Posterior cingulate gyrus (tissue), 11 donors: Measurements from ENCODE around the gene FOXN3.
"Not testable (repeated sequence)": the region's sequence is repeated elsewhere in the genome, so short reads cannot be mapped to it uniquely, and the experiment has no call there.

Experiments used
- DNase-seq, 10 donors: peaks; one replicate each; pipeline versions ENCODE4 v3.0.0 to v3.0.0-alpha.2; 2020 to 2021; ENCODE audit warnings: mixed read lengths in 3 of 10
- intact Hi-C: fragments of 100-400 bp; cut with DNase I; formaldehyde crosslinking; loops from one replicate; pipeline ENCODE4 v1.15.1; 2023

Gene FOXN3

DNA sequence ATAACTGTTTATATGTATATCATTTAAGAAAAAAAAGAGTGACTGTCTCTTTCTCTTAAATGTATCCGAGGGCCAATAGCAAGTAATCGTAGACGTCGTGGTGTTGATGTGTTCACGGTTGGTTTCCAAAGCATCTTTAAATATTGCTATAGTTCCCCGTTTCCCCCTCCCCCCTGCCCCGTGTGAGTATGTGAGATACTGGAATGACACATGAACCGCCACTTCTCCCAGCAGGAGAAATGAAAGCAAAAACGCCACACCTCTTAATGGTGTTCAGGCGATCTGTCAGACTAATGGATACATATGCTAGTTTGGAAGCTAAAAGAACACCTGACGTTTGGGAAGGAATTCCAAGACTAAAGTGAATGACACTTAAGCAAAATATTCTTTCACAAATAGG is 258.3 kb downstream of the FOXN3 start:
- DNase-seq: no peak
- intact Hi-C loops: no loop called here

- intact Hi-C loops: not testable (repeated sequence)
- DNase-seq: peak in 1 of 10 donors; percentile 66
Observed at GRCh38 chr14:89158104-89158503, 258.9 kb downstream of the FOXN3 start.

- intact Hi-C loops: no loop called here
- no peak for DNase-seq
Observed at GRCh38 chr14:89155491-89155890, 261.5 kb downstream of the FOXN3 start.

DNA sequence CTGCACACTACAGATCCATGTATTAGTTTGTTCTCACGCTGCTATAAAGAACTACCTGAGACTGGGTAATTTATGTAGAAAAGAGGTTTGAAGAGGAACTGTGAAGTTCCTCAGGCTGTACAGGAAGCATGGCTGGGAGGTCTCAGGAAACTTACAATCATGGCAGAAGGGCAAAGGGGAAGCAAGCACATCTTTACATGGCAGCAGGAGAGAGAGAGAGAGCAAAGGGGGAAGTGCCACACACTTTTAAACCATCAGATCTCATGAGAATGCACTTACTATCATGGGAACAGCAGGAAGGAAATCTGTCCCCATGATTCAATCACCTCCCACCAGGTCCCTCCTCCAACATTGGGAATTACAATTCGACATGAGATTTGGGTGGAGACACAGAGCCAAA is 265.3 kb downstream of the FOXN3 start:
- intact Hi-C loops, DNase-seq: not testable (repeated sequence)

DNA sequence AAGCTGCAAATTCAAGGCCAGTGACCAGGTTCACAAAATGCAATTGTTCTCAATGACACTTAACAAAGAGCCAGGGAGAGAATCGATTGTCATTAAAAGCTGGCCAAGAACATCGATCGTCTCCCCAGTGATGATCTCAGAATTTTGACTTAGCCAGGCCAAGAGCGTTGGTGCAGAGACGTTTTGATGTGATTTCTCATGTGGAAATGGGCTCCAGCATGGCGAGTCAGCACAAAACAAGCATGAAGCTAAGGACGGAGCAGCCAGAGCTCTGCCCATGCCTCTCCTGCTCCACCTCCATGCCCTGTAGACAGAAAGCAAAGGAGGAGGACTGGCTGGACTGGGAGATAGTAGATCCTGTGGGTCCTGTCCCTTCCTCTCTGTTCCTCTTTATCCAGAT is 270.8 kb downstream of the FOXN3 start:
- DNase-seq: no peak

DNA sequence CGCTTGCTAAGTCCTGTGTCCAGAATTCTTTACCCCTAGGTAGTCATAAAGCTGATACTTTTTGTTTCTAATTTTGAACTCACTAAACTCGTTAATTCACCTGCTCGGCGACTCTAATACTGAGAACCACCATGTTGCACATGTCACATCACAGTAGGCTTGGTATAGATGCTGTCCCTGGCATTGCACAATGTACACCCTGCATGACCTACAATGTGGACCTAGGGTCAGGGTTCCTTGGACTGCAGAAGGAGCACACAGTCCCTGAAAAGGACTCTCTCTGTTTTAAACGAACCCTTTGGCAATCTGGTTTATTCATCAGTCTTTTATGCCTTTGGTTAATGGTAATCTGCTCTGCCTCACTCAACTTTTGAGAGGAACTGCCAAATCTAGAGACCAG is 272.4 kb downstream of the FOXN3 start:
- intact Hi-C loops: no loop called here

More for the DNA sequence above, 270.8 kb downstream of the FOXN3 start:
- intact Hi-C loops: no loop called here

GRCh38 chr14:89144066-89144465 is 273.0 kb downstream of the FOXN3 start:
- no peak for DNase-seq
- intact Hi-C loops: no loop called here

More for the DNA sequence above, 272.4 kb downstream of the FOXN3 start:
- DNase-seq: no peak

DNA sequence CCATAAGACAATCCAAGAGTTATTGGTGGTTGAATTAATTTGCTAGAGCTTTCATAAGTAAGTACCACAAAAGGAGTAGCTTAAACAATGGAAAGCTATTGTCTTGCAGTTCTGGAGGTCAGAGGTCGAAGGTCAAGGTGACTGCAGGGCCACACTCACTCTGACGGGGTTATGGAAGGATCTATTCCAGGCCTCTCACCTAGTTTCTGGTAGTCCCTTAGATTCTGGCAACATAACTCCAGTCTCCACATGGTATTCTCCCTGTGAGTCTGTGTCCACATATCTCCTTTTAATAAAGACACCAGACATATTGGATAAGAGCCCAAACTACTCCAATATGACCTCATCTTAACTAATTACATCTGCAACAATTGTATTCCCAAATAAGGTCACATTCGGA is 273.4 kb downstream of the FOXN3 start:
- intact Hi-C loops: no loop called here

DNA sequence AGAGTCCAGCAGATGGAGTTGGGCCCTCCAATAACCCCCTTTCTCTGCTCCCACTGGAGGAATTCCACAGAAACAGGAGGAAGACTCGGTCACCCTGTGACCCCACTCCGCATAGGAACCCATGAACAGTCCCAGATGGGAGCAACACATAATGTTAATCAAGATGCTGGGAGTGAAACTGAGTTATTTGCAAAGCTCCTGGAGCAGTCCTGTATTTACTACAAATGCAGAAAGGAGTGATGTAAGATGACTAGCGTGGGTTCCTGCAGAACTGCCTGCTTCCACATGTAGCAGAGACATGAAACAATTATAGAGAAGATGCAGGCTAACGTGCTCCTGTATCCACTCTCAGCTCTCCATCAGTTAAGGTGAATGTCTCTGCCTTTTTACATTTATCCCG is 274.7 kb downstream of the FOXN3 start:
- no peak for DNase-seq
- intact Hi-C loops: no loop called here

More for the DNA sequence above, 273.4 kb downstream of the FOXN3 start:
- no peak for DNase-seq

DNA sequence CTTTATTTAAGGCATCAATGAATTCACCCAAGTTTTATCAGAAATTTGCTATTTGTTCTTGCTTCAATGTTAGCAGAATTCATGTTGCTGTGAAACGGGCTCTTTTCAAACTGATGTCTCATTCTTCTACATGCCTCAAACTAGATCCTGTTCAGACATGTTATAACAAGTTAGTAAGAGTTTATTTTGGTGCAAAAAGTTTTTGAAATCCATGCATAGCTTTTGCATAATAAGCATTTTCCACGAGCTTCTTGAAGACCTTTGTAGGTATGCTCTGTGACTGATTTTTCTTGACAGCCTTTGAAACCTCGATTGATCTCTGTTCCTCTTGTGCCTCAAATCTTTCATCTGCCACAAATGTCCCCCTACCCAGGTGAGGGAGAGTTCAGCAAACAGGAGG is 275.2 kb downstream of the FOXN3 start:
- DNase-seq: no peak
- intact Hi-C loops: no loop called here

- DNase-seq: no peak
- intact Hi-C loops: no loop called here
Observed at GRCh38 chr14:89140326-89140725, 276.7 kb downstream of the FOXN3 start.

DNA sequence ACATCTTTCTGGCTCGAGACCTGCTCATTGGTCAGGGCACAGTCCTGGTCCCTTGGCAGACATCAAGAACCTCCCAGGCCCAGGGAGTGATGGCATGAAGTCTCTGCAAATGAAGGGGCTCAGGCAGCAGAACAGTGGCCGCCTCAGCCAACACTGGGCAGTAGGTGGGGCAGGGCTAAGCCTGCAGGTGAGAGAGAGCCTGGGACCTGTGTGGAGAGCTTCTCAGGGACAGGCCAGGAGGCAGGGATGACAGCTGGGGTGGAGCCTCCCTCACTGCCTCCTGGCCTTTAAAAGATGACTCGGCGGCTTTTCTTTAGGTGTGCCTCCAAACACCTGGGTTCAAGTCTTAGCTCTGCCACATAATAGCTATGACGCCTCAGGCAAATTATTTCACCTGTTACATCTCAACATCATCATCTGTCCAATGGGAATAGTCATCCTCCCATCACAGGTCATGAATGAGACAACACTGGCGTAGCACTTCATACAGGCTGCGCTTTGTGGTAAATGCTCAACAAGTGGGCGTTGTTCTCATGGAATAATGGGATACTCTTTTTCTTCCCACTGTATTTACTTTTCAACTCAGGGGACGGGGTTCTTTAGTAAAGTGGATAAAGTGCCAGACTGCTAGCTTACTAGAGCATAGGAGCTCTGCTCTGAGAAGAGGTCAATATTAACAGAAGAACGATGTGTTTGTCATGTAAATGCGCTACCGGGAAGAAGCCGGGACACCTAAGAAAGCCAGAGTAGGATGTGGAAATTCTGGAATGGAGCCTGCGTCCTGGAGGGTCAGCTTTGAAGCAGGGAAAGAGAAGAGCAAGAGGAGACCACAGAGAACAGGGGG is 277.4 kb downstream of the FOXN3 start:
- intact Hi-C loops: no loop called here

DNA sequence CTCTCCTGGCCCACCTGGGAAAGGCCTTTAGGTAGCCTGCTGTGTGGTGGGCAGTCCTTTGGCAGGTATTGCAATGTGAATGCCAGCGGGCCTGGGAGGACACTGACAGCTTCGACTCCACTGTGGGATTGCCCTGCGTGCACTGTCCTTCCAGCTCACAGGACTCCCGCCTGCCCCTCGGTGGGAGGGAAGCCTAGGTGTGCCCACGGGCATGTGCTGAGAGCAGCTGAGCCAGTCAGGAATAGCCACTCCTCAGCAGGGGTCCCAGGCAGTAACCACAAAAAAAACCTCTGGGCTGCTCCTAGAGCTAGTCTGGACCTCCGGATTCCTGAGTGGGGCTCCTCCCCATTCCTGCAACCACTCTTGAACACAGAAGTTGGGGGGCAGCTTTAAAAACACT is 278.2 kb downstream of the FOXN3 start:
- intact Hi-C loops: no loop called here
- no peak for DNase-seq

More for the DNA sequence above, 277.4 kb downstream of the FOXN3 start:
- DNase-seq: no peak

DNA sequence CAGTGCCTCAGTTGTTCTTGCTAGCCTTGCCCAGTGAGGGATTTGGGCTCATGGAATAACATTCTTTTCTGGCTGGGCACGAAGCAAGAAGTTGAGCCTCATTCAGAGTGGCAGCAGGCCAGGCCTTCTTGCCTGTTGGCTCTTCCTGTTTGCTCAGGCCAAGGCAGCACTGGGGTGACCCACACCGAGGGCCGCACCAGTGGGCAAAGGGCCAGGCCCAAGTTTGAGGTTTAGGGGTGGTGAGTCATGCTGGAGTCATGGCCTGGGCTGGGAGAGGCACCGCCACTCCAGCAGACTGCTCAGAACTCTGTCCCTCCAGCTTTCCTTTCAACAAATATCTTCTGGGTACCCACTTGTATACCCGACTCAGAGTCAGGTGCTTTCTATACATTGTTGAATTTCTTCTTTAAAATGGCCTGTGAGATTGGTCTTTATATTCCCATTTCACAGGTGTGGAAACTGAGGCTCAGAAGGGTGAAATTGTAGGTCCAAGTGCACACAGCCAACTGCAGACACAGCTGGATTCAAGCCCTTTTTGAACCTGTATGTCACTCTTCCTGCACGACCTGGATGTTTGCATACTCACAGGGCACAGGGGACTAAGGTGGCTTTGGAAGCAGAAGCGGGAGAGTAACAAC is 279.4 kb downstream of the FOXN3 start:
- intact Hi-C loops: no loop called here
- peak in 1 of 10 donors; percentile 86 for DNase-seq

DNA sequence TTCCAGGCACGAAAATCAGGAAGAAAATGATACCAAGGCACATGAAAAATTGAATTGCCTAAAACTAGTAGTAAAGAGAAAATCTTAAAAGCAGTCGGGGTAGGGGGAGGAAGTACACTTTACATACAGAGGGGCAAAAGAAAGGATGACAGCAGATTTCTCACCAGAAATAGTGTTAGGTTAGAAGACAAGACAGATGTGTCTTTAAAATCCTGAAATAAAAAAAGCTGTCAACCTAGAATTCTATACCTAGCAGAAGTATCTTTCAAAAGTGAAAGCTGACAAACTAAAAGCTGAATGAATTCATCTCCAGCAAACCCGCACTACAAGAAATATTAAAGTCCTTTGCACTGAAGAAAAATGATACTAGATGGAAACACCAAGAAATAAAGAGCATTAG is 280.4 kb downstream of the FOXN3 start:
- intact Hi-C loops: no loop called here
- no peak for DNase-seq

- intact Hi-C loops: no loop called here
- no peak for DNase-seq
Observed at GRCh38 chr14:89134640-89135039, 282.4 kb downstream of the FOXN3 start.

- DNase-seq: no peak
- intact Hi-C loops: no loop called here
Observed at GRCh38 chr14:89131004-89131750, 285.9 kb downstream of the FOXN3 start.

DNA sequence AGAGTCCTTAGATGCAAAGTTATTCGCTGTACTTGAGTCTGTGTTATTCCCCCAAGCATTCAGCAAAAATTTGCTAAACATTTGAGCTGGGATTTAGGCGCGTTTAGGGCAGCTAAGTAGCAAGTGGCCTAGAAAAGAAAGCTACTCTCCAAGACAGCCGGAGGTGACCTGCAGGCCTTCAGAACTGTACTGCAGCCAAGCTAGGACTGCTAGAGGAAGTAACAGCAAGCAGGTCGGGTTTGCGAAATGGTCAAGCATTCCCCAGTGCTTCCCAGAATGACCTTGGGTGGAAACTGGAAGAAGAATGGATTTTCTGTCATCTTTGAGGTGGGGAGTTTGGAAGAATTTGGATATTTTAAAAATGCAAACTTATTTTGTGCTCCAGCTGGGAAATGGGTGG is 287.5 kb downstream of the FOXN3 start:
- no peak for DNase-seq
- intact Hi-C loops: no loop called here

DNA sequence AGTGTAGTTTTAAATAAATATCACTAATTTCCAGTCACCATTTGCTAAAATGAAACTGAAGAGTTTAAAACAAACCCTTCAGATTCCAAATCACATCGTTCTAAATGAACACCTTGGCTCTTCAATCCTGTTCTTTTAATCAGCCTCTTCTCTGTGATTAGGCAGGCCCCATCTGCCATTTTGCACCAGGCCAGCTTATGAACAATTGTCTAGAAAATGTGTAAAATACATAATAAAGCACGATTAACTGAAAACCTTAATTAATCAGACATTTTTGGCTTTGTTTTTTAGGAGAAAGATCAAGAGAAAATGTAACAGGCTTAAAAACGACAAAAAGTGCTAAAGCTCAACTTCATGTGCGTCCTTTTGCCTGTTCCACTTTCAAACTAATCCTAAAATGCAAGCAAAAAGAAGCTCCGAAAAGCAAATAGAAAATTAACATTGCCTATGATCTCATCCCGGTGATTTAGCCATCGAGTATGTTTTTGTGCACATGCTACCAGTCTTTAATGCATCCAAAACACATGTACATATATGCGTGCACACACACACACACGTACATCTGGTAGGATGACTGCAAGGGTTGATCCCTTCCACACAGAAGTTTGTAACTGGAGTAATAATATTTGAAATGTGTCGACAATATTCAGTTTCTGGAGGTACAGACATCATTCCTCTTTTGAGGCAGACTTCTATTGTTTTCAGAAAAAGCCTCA is 288.6 kb downstream of the FOXN3 start:
- DNase-seq: no peak
- intact Hi-C loops: no loop called here

GRCh38 chr14:89126461-89126860 is 290.6 kb downstream of the FOXN3 start:
- DNase-seq: no peak
- intact Hi-C loops: no loop called here

GRCh38 chr14:89125216-89125615 is 291.8 kb downstream of the FOXN3 start:
- intact Hi-C loops: no loop called here
- no peak for DNase-seq
